ENCODE measurements around the gene PRC1. TPM values are rescaled to one million over a fixed set of nuclear protein-coding genes. Genes with fewer than 3 reads are reported as not detected.

PRC1 gene
- polyA plus RNA-seq, 1 donor from 2014 or later = 18.2 TPM

- TF ChIP-seq, protein P1, sequence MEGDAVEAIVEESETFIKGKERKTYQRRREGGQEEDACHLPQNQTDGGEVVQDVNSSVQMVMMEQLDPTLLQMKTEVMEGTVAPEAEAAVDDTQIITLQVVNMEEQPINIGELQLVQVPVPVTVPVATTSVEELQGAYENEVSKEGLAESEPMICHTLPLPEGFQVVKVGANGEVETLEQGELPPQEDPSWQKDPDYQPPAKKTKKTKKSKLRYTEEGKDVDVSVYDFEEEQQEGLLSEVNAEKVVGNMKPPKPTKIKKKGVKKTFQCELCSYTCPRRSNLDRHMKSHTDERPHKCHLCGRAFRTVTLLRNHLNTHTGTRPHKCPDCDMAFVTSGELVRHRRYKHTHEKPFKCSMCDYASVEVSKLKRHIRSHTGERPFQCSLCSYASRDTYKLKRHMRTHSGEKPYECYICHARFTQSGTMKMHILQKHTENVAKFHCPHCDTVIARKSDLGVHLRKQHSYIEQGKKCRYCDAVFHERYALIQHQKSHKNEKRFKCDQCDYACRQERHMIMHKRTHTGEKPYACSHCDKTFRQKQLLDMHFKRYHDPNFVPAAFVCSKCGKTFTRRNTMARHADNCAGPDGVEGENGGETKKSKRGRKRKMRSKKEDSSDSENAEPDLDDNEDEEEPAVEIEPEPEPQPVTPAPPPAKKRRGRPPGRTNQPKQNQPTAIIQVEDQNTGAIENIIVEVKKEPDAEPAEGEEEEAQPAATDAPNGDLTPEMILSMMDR (IDR thresholded peaks at IDR 0.05; ENCODE audit: poor library complexity, severe bottlenecking) = no peak
- TF ChIP-seq, protein P2, sequence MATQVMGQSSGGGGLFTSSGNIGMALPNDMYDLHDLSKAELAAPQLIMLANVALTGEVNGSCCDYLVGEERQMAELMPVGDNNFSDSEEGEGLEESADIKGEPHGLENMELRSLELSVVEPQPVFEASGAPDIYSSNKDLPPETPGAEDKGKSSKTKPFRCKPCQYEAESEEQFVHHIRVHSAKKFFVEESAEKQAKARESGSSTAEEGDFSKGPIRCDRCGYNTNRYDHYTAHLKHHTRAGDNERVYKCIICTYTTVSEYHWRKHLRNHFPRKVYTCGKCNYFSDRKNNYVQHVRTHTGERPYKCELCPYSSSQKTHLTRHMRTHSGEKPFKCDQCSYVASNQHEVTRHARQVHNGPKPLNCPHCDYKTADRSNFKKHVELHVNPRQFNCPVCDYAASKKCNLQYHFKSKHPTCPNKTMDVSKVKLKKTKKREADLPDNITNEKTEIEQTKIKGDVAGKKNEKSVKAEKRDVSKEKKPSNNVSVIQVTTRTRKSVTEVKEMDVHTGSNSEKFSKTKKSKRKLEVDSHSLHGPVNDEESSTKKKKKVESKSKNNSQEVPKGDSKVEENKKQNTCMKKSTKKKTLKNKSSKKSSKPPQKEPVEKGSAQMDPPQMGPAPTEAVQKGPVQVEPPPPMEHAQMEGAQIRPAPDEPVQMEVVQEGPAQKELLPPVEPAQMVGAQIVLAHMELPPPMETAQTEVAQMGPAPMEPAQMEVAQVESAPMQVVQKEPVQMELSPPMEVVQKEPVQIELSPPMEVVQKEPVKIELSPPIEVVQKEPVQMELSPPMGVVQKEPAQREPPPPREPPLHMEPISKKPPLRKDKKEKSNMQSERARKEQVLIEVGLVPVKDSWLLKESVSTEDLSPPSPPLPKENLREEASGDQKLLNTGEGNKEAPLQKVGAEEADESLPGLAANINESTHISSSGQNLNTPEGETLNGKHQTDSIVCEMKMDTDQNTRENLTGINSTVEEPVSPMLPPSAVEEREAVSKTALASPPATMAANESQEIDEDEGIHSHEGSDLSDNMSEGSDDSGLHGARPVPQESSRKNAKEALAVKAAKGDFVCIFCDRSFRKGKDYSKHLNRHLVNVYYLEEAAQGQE (IDR thresholded peaks at IDR 0.05; ENCODE audit: borderline replicate concordance) = no peak
- no peak for TF ChIP-seq TAF1 (IDR thresholded peaks at IDR 0.05; ENCODE audit: low read depth)
- TF ChIP-seq MXI1 (conservative IDR thresholded peaks at IDR 0.05; ENCODE audit: poor library complexity, severe bottlenecking) = no peak
- no peak for TF ChIP-seq POLR2AphosphoS5 (IDR thresholded peaks at IDR 0.05)
- TF ChIP-seq EZH2 (IDR thresholded peaks at IDR 0.05; ENCODE audit: borderline replicate concordance, insufficient read depth, low read length, poor library complexity, severe bottlenecking) = no peak
- no peak for TF ChIP-seq SMC3 (conservative IDR thresholded peaks at IDR 0.05; ENCODE audit: poor library complexity)
- no peak for TF ChIP-seq EP300 (conservative IDR thresholded peaks at IDR 0.05; ENCODE audit: poor library complexity, severe bottlenecking)
- TF ChIP-seq RAD21 (conservative IDR thresholded peaks at IDR 0.05) = no peak
- Histone ChIP-seq H3K36me3 (ENCODE audit: insufficient read depth, low read length) (no peaks in the 10 kb centered on the region), H3K9me2 (ENCODE audit: insufficient read depth, low read length) (no peaks in the 10 kb centered on the region), H4K20me1 (ENCODE audit: insufficient read depth) (no peaks in the 10 kb centered on the region), H3F3A (ENCODE audit: insufficient read depth, low read length, poor library complexity, severe bottlenecking) (no peaks in the 10 kb centered on the region), H3K27ac (ENCODE audit: low read length) (no peak overlapping the region), H2AFZ (ENCODE audit: low read depth, low read length) (no peak overlapping the region), H3K4me2 (ENCODE audit: low read length) (no peak overlapping the region), H3K79me2 (replicated peaks; ENCODE audit: insufficient read depth, low read length) (no peaks in the 10 kb centered on the region), H3K4me3 (ENCODE audit: low read length) (no peak overlapping the region), H3K9ac (ENCODE audit: low read length) (no peak overlapping the region), H3K27me3 (ENCODE audit: insufficient read depth, low read depth, low read length) (no peaks in the 10 kb centered on the region), H3K9me3 (ENCODE audit: low read length) (no peaks in the 10 kb centered on the region)
These were observed 76.8 kb downstream of the PRC1 start for GRCh38 chr15:90917569-90917968.

DNA sequence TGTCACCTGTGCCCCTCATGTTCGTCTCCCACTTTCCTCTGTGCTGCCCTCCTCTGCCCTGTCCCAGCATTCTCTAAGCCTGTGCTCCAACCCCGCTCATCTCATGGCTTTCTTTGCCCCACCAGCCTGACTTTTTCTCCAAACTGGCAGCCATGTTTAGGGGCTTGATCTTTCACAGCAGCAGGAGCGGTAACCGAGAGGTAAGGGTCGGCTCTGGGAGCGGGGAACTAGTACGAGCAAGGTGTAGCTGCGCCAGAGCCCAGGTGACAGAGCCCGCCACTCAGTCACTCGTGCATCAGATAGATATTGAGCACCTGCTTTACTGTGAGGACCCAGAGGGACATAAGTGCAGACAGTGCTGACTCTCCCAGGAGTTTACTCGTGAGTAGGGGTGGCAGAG lies 77.9 kb downstream of the PRC1 start:
- Histone ChIP-seq H3K27ac (ENCODE audit: low read length) (no peak overlapping the region), H3K9ac (ENCODE audit: low read length) (no peak overlapping the region), H3K4me2 (ENCODE audit: low read length) (no peak overlapping the region), H3K9me2 (ENCODE audit: insufficient read depth, low read length) (no peaks in the 10 kb centered on the region), H3K27me3 (ENCODE audit: insufficient read depth, low read depth, low read length) (no peaks in the 10 kb centered on the region), H3K36me3 (ENCODE audit: insufficient read depth, low read length) (no peaks in the 10 kb centered on the region), H4K20me1 (ENCODE audit: insufficient read depth) (no peaks in the 10 kb centered on the region), H3F3A (ENCODE audit: insufficient read depth, low read length, poor library complexity, severe bottlenecking) (no peaks in the 10 kb centered on the region), H2AFZ (ENCODE audit: low read depth, low read length) (no peak overlapping the region), H3K9me3 (ENCODE audit: low read length) (no peaks in the 10 kb centered on the region), H3K4me3 (ENCODE audit: low read length) (no peak overlapping the region), H3K79me2 (replicated peaks; ENCODE audit: insufficient read depth, low read length) (no peaks in the 10 kb centered on the region)
- no peak for TF ChIP-seq SMC3 (conservative IDR thresholded peaks at IDR 0.05; ENCODE audit: poor library complexity)
- TF ChIP-seq, protein P2 (IDR thresholded peaks at IDR 0.05; ENCODE audit: borderline replicate concordance) = no peak
- TF ChIP-seq EZH2 (IDR thresholded peaks at IDR 0.05; ENCODE audit: borderline replicate concordance, insufficient read depth, low read length, poor library complexity, severe bottlenecking) = no peak
- no peak for TF ChIP-seq RAD21 (conservative IDR thresholded peaks at IDR 0.05)
- TF ChIP-seq MXI1 (conservative IDR thresholded peaks at IDR 0.05; ENCODE audit: poor library complexity, severe bottlenecking) = no peak
- TF ChIP-seq EP300 (conservative IDR thresholded peaks at IDR 0.05; ENCODE audit: poor library complexity, severe bottlenecking) = no peak

Small RNA genes lying within 50 kb of the gene (small RNA-seq; reads per million reads assigned to genes)
- gene RF00019 = 0 to 1.2 (median 0) reads per million in 3 experiments

Other genes with a start within 250 kb of the PRC1 start
- 2.9 and 4.3 TPM in 2 replicates for gene FURIN, start 125.9 kb downstream of the PRC1 start, polyA plus RNA-seq
- not detected in 2 replicates for gene FES, start 110.0 kb downstream of the PRC1 start, polyA plus RNA-seq
- 59.8 and 102 TPM in 2 replicates for gene MAN2A2, start 91.2 kb downstream of the PRC1 start, polyA plus RNA-seq
- gene HDDC3, start 62.0 kb downstream of the PRC1 start, polyA plus RNA-seq = 20.1 and 34.6 TPM in 2 replicates
- gene UNC45A, start 59.2 kb downstream of the PRC1 start, polyA plus RNA-seq = 41.3 and 51.4 TPM in 2 replicates
- 4.5 and 8.2 TPM in 2 replicates for gene RCCD1, start 39.7 kb downstream of the PRC1 start, polyA plus RNA-seq
- gene VPS33B, start 28.1 kb upstream of the PRC1 start, polyA plus RNA-seq = 52.5 and 54.9 TPM in 2 replicates
- gene SV2B, start 105.7 kb upstream of the PRC1 start, polyA plus RNA-seq = 0.38 and 0.68 TPM in 2 replicates

All from neural cell (in vitro differentiated cells).